GM06990 (cell line): ENCODE data around the gene SETD7.

ENCODE experiments used
- DNase-seq: peaks from one replicate; pipeline ENCODE4 v3.0.0-alpha.2; 2011; ENCODE audit not compliant: insufficient read length; ENCODE audit errors: extremely low read depth
- H3K27me3 ChIP-seq: replicated peaks from 2 replicates; pipeline ENCODE4 v1.6.0; 2011; ENCODE audit warnings: low read length; ENCODE audit not compliant: control insufficient read depth, insufficient read depth
- H3K36me3 ChIP-seq: 2 replicates; pipeline ENCODE4 v1.5.1; 2011; ENCODE audit warnings: low read length; ENCODE audit not compliant: control insufficient read depth, insufficient read depth
- H3K4me3 ChIP-seq: replicated peaks from 2 replicates; pipeline ENCODE4 v1.5.1; 2011; ENCODE audit warnings: low read depth, mild to moderate bottlenecking, control low read depth, low read length
- CTCF ChIP-seq: IDR thresholded peaks from 2 replicates; pipeline ENCODE4 v1.5.1; 2011; ENCODE audit warnings: low read length, control low read depth, mild to moderate bottlenecking, inconsistent platforms; ENCODE audit not compliant: insufficient read depth, poor library complexity, severe bottlenecking

Gene SETD7

GRCh38 chr4:139533511-139533910 is 22.5 kb downstream of the SETD7 start:
- Histone ChIP-seq H3K4me3 (no peak overlapping the region), H3K36me3 (no peaks in the 10 kb centered on the region), H3K27me3 (no peaks in the 10 kb centered on the region)
- TF ChIP-seq CTCF, result no peak
- no peak for DNase-seq

DNA sequence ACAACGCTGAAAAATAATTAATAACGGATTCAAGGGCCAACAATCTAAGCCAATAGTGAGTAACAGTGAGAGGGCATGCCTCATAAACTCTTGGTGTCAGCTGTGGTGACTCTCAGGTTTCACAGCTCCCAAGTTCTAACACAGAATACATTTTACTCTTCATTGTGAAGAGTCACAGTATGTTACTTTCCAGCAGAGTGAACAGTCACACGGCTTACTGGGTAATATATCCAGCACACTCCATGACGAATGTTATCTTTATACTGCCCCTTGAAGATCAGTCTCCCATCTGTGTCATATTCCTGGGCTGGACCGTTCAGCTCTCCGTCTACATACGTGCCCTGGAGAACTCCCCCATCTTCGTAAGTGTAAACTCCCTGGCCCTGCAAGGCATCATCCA is 23.1 kb downstream of the SETD7 start:
- H3K27me3 ChIP-seq, result no peaks in the 10 kb centered on the region
- no peak overlapping the region for H3K4me3 ChIP-seq
- TF ChIP-seq CTCF, result no peak
- DNase-seq, result no peak
- H3K36me3 ChIP-seq, result no peaks in the 10 kb centered on the region

DNA sequence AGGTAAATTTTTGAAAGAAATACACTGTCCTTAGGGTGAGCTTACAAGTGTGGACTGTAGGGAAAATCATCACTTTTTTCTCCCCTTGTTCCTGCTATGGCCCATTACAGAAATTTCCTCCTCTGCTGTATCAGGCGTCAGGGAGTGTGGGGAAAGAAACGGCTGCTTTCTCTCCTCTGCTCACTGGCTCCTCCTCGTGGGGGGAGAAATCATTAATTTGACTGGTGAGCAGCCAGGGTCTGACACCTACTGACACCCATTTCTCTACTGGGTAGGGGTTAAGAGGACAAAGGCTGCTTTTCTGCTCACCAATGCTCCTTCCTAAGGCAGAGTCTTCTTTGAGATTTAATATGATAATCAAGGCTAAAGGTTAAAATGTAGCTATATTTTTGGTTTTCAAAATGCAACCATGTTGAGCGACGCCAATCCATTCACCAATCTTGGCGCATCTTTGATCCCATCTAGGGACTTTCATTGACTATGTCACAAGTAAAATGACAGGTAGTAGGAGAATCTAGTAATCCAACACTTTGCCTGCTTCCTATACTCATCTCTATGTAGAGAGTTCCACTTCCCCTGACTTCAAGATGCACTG is 25.1 kb downstream of the SETD7 start:
- no peak for DNase-seq

DNA sequence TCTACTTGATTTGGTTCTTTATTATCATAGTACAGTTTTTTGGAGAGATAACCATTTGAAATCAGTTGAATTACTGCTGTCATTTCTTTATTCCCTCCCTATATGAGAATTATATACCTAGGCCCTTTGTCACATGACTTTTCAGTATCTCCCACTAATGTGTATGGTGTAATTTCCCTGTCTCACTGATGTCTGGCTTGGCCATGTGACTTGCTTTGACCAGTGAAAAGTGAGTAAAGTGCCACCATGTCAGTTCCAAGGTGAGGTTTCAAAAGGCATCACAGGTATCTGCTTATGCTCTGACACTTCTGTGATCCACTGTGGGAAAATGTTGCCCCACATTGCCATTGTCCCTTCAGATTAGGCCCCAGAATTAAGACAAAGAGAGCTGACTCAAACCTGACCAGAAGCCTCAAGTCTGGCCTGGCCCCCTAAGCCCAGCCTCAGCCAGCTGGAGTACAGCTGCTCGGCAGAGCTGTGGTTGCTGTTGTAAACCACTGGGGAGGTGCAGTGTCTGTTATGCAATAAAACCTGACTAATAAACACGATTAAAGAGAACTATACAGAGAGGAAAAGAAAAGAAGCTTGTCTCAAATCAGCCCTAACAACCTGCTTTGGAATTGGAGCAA is 27.5 kb downstream of the SETD7 start:
- no peaks in the 10 kb centered on the region for H3K27me3 ChIP-seq
- no peak overlapping the region for H3K4me3 ChIP-seq
- DNase-seq, result peak; percentile 59
- no peak for TF ChIP-seq CTCF
- H3K36me3 ChIP-seq, result no peaks in the 10 kb centered on the region

More for the DNA sequence above, 25.1 kb downstream of the SETD7 start:
- no peaks in the 10 kb centered on the region for H3K27me3 ChIP-seq
- H3K36me3 ChIP-seq, result no peaks in the 10 kb centered on the region
- no peak overlapping the region for H3K4me3 ChIP-seq
- peak; percentile 75 for TF ChIP-seq CTCF

DNA sequence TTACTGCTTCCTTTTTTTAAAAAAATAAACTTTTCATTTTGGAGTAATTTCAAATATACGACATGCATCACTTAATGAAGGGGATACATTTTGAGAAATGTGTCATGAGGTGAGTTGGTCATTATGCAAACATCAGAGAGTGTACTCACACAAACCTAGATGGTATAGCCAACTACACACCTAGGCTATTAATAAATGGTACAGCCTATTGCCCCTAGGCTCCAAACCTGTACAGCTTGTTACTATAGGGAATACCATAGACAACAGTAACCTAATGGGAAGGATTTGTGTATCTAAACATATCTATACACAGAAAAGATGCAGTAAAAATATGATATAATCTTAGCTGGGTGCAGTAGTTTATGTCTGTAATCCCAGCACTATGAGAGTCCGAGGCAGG is 29.1 kb downstream of the SETD7 start:
- no peak for DNase-seq
- TF ChIP-seq CTCF, result no peak
- Histone ChIP-seq H3K27me3 (no peaks in the 10 kb centered on the region), H3K4me3 (no peak overlapping the region), H3K36me3 (no peaks in the 10 kb centered on the region)
